NT2/D1 (cell line): ENCODE results near the gene PARD3.
"Not testable (repeated sequence)": the region's sequence is repeated elsewhere in the genome, so short reads cannot be mapped to it uniquely, and the experiment has no call there.

ENCODE experiments used
- DNase-seq: peaks from one replicate; pipeline ENCODE4 v3.0.0-alpha.2; 2011; ENCODE audit warnings: low read depth, low spot score
- H3K27me3 ChIP-seq: 2 replicates; pipeline ENCODE4 v1.6.0; 2011; ENCODE audit warnings: mild to moderate bottlenecking; ENCODE audit not compliant: insufficient read length, insufficient read depth
- H3K36me3 ChIP-seq: 2 replicates; pipeline ENCODE4 v1.6.1; 2011; ENCODE audit warnings: mild to moderate bottlenecking, low read length, mixed read lengths; ENCODE audit not compliant: insufficient read depth, insufficient read length
- H3K4me1 ChIP-seq: 2 replicates; pipeline ENCODE4 v1.5.1; 2011; ENCODE audit not compliant: insufficient read depth, insufficient read length
- H3K4me3 ChIP-seq: 2 replicates; pipeline ENCODE4 v1.5.1; 2011; ENCODE audit warnings: low read depth; ENCODE audit not compliant: insufficient read length
- H3K9ac ChIP-seq: 2 replicates; pipeline ENCODE4 v1.6.0; 2011; ENCODE audit warnings: low read depth; ENCODE audit not compliant: insufficient read length
- H3K9me3 ChIP-seq: 2 replicates; pipeline ENCODE4 v1.5.1; 2011; ENCODE audit warnings: mild to moderate bottlenecking, low read length; ENCODE audit not compliant: insufficient read depth
- SUZ12 ChIP-seq: IDR thresholded peaks from 2 replicates; pipeline ENCODE4 v1.6.1; 2011; ENCODE audit not compliant: insufficient read length, insufficient read depth; ENCODE audit errors: extremely low read depth
- YY1 ChIP-seq: IDR thresholded peaks from 2 replicates; pipeline ENCODE4 v1.6.1; 2011; ENCODE audit not compliant: insufficient read length, insufficient read depth
- ZNF274 ChIP-seq: IDR thresholded peaks from 2 replicates; pipeline ENCODE4 v1.6.1; 2011; ENCODE audit warnings: mild to moderate bottlenecking, low read depth, low read length

The PARD3 gene

GRCh38 chr10:34713875-34714274 is 101.2 kb downstream of the PARD3 start:
- TF ChIP-seq ZNF274 (no peak), YY1 (no peak), SUZ12 (no peak)
- no peak overlapping the region for H3K9ac ChIP-seq
- H3K36me3 ChIP-seq: no peaks in the 10 kb centered on the region
- no peak overlapping the region for H3K4me3 ChIP-seq
- no peaks in the 10 kb centered on the region for H3K4me1 ChIP-seq
- no peaks in the 10 kb centered on the region for H3K27me3 ChIP-seq
- DNase-seq: no peak
- H3K9me3 ChIP-seq: no peaks in the 10 kb centered on the region

- Histone ChIP-seq H3K27me3 (no peaks in the 10 kb centered on the region), H3K36me3 (no peaks in the 10 kb centered on the region), H3K4me3 (no peak overlapping the region), H3K9ac (no peak overlapping the region), H3K9me3 (no peaks in the 10 kb centered on the region), H3K4me1 (no peaks in the 10 kb centered on the region)
- no peak for TF ChIP-seq ZNF274
- no peak for TF ChIP-seq YY1
- TF ChIP-seq SUZ12: no peak
- no peak for DNase-seq
Measured at GRCh38 chr10:34711500-34711899, 103.6 kb downstream of the PARD3 start.

GRCh38 chr10:34710391-34710751 is 104.7 kb downstream of the PARD3 start:
- no peak for DNase-seq
- no peaks in the 10 kb centered on the region for H3K27me3 ChIP-seq
- H3K9ac ChIP-seq: no peak overlapping the region
- no peaks in the 10 kb centered on the region for H3K36me3 ChIP-seq
- H3K4me3 ChIP-seq: no peak overlapping the region
- no peaks in the 10 kb centered on the region for H3K4me1 ChIP-seq
- H3K9me3 ChIP-seq: no peaks in the 10 kb centered on the region
- TF ChIP-seq YY1 (no peak), SUZ12 (no peak), ZNF274 (no peak)

GRCh38 chr10:34709637-34710390 is 105.3 kb downstream of the PARD3 start:
- Histone ChIP-seq H3K9me3 (no peaks in the 10 kb centered on the region), H3K27me3 (no peaks in the 10 kb centered on the region), H3K36me3 (no peaks in the 10 kb centered on the region), H3K4me3 (no peak overlapping the region), H3K9ac (no peak overlapping the region), H3K4me1 (no peaks in the 10 kb centered on the region)
- DNase-seq: no peak
- TF ChIP-seq YY1: no peak
- no peak for TF ChIP-seq SUZ12
- TF ChIP-seq ZNF274: no peak

- no peaks in the 10 kb centered on the region for H3K36me3 ChIP-seq
- no peaks in the 10 kb centered on the region for H3K27me3 ChIP-seq
- TF ChIP-seq SUZ12: no peak
- no peak for TF ChIP-seq ZNF274
- no peak for TF ChIP-seq YY1
- H3K4me1 ChIP-seq: no peaks in the 10 kb centered on the region
- DNase-seq: no peak
- no peak overlapping the region for H3K9ac ChIP-seq
- no peak overlapping the region for H3K4me3 ChIP-seq
- H3K9me3 ChIP-seq: no peaks in the 10 kb centered on the region
Measured at GRCh38 chr10:34707656-34708055, 107.4 kb downstream of the PARD3 start.

GRCh38 chr10:34706992-34707391 is 108.1 kb downstream of the PARD3 start:
- not testable (repeated sequence) for DNase-seq, H3K27me3 ChIP-seq

GRCh38 chr10:34706147-34706546 is 108.9 kb downstream of the PARD3 start:
- TF ChIP-seq ZNF274 (no peak), SUZ12 (no peak), YY1 (no peak)
- Histone ChIP-seq H3K4me1 (peaks cover 2% of the 10 kb centered on the region), H3K9ac (no peak overlapping the region)

More at GRCh38 chr10:34706992-34707391, 108.1 kb downstream of the PARD3 start:
- not testable (repeated sequence) for H3K36me3 ChIP-seq, H3K4me3 ChIP-seq, H3K4me1 ChIP-seq, H3K9ac ChIP-seq, H3K9me3 ChIP-seq

More at GRCh38 chr10:34706147-34706546, 108.9 kb downstream of the PARD3 start:
- H3K27me3 ChIP-seq: no peaks in the 10 kb centered on the region
- no peaks in the 10 kb centered on the region for H3K9me3 ChIP-seq
- no peak overlapping the region for H3K4me3 ChIP-seq
- no peaks in the 10 kb centered on the region for H3K36me3 ChIP-seq
- DNase-seq: no peak
